Measurements from ENCODE around the gene PDGFD.

PDGFD gene

DNA sequence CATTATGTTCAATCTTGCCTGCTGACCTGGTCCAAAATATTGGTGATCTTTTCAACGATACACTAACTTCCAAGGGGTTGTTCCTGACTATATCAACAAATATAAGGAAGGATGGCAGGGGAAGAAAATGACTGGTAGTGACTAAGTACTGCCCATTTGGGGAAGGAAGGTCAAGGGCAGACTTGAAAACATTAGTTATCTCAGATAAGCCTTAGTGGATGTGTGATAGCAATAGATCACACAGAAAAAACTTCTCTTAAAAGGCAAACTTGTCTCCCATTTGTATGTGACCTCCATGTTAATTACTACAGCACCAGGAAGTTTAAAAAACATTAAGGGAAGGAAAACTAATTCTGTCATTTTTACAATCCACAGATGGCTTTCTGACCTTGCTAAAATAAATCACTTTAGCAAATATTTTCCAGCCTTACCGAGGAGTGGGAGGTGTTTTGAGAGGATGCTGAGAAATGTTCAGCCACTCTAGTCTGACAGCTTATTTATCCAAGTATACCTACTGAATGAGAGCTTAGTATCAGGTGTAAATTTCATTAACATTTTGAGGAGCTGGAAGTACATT, 215.7 kb downstream of the PDGFD start:
- DNase-seq, result no peak

- DNase-seq, result peak; percentile 84
Observed at GRCh38 chr11:103947546-103947919, 216.4 kb downstream of the PDGFD start.

GRCh38 chr11:103946793-103947545, 217.0 kb downstream of the PDGFD start:
- DNase-seq, result peak; percentile 73

DNA sequence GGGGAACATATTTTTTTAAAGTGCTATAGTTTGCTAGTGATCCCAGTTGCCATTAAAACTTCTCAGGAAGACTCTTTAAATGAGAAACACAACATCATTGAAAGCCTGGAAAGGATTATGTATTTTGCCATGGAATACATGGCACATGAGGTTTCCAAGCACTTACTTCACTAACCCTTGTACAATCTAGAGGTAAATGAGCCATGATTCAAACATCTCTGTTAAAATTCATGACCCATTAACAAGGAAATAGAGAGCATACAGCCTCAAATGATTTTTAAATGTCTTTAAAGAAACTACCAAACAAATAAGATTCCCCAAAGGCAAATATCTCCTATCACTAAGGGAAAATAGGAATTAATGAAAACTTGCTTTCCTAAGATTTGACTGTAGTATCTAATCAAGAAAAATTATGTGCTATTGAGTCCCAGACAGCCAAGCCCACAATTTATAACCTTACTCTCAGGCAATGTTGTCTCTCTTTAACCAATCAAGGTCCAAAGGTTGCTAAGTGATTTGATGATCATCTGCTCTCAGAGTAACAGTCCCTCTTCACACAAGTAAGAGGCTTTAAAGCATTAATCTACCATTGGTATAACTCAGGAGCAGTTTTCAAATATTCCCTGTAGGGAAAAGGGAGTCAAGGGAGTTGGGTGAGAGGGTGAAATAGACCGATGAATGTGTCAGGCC, 219.6 kb downstream of the PDGFD start:
- no peak for DNase-seq

- DNase-seq, result no peak
Observed at GRCh38 chr11:103942646-103943045, 221.3 kb downstream of the PDGFD start.

- no peak for DNase-seq
Observed at GRCh38 chr11:103940551-103940950, 223.4 kb downstream of the PDGFD start.

GRCh38 chr11:103939694-103940093, 224.3 kb downstream of the PDGFD start:
- no peak for DNase-seq

DNA sequence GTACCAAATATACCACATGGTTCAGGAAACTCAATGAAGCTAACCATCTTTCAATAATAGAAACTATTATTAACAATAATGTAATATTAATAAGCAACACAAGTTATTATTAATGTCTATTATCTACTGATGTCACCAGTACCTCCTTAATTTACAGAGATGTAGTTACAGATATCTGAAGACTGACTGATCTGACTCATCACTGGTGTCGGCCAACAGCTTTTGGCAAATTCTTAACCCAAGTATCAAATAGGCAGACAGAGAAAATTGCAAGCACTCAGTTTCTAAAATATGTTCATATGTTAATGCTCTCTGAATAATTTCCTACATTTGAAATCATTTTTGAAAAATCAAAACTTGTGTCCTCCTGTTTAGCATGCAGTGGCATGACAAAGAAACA, 227.9 kb downstream of the PDGFD start:
- no peak for DNase-seq

DNA sequence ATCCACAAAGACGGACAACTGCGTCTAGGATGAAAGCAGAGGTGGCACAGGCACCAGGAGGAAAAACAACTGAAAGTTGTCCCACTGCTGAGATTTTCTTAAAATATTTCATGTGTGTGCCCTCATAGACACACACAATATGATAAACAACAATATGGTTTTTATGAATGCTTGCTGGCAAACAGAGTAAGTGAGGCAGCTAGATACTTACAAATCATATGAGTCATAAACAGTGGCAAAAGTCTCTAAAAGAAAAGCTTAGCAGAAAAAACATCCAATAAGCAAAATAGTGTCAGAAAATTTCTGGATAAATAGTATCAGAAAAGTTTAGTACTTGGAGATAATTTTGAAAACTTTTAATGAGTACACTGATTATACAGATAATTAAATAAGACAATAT, 228.7 kb downstream of the PDGFD start:
- DNase-seq, result no peak

GRCh38 chr11:103929170-103929903, 234.6 kb downstream of the PDGFD start:
- no peak for DNase-seq

DNA sequence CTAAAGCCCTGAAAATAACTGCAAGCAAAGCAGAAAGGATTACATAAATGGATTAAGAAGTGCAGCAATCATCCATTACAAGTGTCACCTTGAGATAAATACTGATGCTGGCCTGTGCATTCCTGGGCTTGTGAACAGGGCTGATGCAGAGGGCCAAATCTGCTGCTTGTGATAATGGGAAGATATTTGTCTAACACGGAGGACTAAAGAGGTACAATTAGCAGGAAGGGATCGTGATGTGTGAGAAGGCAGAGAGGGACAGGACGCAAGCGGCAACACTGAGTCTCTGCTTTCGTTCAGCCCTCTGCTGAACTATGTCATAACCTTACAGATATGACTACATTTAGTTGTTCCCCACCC, 235.2 kb downstream of the PDGFD start:
- DNase-seq, result no peak

GRCh38 chr11:103928040-103928801, 235.7 kb downstream of the PDGFD start:
- no peak for DNase-seq

- peak; percentile 47 for DNase-seq
Observed at GRCh38 chr11:103927535-103927934, 236.4 kb downstream of the PDGFD start.

DNA sequence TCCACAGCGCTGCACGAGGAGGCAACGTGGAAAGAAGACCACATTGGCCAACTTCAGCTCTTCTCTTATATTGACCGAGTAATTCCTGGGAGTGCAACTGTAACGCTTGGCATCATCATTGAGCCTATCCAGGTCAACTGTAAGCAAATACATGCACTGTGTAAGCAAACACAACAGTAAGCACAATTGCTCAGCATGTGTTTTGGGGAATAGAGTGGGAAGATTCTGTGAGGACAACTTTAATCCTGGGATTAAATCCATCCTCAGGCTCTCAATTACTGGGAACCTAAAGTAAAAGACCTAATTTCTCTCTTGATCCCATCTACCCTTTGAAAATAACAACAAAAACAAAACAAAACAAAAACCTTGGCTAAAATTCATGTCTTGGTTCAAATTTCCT, 237.0 kb downstream of the PDGFD start:
- DNase-seq, result no peak

DNA sequence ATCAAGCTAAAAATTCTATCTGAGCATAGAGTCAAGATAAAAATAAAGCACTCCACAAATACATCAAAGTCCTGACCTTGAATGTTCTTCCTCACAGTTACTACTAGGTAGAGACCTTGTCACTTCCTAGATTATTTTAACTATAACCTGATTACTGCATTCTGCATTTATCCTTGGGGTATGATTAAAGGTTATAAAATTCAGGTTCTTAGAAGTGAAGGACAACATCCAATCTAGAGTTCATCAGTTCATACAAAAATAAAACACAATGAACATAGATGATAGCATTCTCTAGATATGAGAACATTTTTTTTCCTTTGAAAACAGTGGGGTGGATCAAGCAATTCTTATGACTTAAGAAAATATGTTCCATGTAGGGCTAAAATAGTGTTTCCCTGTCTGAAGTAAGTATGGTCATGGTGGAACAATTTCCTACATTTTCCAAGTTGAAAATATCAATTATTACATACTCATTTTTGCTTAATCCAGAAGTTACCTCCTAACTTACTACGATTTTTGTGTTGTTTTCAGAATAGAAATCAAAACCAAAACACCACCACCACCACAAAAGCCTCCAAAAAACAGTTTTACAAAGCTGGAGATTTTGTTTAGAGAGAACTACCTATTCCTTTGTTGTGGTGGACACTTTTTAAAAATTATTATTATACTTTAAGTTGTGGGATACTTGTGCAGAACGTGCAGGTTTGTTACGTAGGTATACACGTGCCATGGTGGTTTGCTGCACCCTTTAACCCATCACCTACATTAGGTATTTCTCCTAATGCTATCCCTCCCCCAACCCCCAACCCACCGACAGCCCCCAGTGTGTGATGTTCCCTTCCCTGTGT, 239.6 kb downstream of the PDGFD start:
- DNase-seq, result no peak

DNA sequence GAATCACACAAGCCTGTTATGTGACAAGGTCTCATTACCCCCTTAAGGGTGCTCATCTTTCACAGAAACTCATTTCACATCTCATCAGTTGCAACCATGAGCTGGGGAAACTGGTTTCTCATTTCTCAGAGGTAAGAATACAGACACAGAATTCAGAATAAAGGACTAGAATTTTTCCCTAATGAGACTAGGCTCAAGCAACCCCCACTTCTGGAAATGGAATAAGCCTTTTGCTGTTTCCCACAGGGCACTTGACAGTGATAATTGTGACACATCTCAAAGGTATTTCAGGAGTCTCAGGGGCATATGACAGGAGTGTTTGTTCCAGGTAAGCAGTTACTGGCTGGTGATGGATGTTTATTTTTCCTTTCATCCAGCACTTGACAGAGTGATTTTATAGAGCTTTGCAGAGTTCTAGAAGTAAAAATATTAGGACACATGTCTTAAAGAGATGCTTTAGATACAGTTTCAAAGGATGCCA, 240.5 kb downstream of the PDGFD start:
- peak; percentile 66 for DNase-seq

DNA sequence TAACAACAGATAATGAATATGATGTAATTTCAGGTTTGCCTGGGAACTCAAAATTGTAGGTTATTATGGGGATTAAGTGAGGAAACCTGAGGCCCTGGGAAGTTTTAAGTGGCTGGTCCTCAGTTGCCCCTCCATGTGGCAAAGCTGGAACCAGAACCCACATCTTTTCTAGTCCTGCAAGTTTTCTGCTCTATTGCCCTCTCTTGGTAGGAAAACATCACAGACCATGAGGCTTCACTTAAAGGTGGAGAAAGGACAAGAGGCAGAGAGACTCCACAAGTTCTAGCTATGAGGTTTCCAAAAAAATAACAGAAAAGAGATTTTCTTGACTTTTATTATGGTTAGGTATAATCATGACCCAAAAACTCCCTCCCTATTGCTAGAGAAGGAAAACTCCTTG, 243.0 kb downstream of the PDGFD start:
- DNase-seq, result no peak

GRCh38 chr11:103920449-103920848, 243.5 kb downstream of the PDGFD start:
- DNase-seq, result peak; percentile 45

DNA sequence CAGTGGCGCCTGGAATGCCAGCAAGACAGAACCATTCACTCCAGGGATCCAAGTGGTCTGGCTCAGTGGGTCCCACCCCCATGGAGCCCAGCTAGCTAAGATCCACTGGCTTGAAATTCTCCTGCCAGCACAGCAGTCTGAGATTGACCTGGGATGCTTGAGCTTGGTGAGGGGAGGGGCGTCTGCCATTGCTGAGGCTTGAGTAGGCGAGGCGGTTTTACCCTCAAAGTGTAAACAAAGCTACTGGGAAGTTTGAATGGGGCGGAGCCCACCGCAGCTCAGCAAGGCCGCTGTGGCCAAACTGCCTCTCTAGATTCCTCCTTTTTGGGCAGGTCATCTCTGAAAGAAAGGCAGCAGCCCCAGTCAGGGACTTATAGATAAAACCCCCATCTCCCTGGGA, 253.2 kb downstream of the PDGFD start:
- no peak for DNase-seq

- peak; percentile 66 for DNase-seq
Observed at GRCh38 chr11:103907548-103908455, 256.1 kb downstream of the PDGFD start.

DNA sequence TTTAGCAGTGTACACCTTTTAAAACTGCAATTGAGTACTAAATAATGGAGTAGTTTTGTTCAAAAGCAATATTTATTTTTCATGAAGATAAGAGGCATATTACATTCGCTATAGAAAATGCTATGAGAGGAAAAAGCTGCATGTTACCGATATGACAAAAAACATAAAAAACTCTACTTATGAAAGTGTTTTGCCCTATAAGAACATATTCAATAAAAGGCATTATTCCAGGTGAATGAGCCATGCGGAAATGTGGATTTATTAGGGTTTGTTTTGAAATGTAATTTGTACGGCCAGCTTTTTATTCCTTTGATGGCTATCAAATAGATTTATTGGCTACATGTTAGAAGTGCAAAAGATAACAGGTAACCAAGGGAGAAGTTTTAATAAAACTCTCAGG, 256.8 kb downstream of the PDGFD start:
- DNase-seq, result no peak
